ENCODE data around the gene PRKX. TPM values are rescaled to one million over a fixed set of nuclear protein-coding genes. Genes with fewer than 3 reads are reported as not detected.
"Not testable (repeated sequence)": the region's sequence is repeated elsewhere in the genome, so short reads cannot be mapped to it uniquely, and the experiment has no call there.

PRKX gene
- total RNA-seq, 2 donors from 2014 or later: 69.5 to 73.9 TPM

- Mint-ChIP-seq H3K36me3 (ENCODE audit: low read depth) (peaks cover 4% of the 10 kb centered on the region), H3K27me3 (no peaks in the 10 kb centered on the region), H3K4me1 (no peaks in the 10 kb centered on the region), H3K27ac (no peak overlapping the region), H3K4me3 (no peak overlapping the region)
- DNase-seq: no peak
- H3K9me3 ChIP-seq (ENCODE audit: control insufficient read depth, low read length, poor library complexity, severe bottlenecking): no peaks in the 10 kb centered on the region
- ATAC-seq: no peak
Measured at GRCh38 chrX:3576886-3577501, 136.5 kb downstream of the PRKX start.

- H3K27me3 Mint-ChIP-seq: no peaks in the 10 kb centered on the region
- ATAC-seq (no peak), DNase-seq (no peak)
- H3K27ac Mint-ChIP-seq: no peak overlapping the region
- H3K4me1 Mint-ChIP-seq: no peaks in the 10 kb centered on the region
- H3K9me3 ChIP-seq (ENCODE audit: control insufficient read depth, low read length, poor library complexity, severe bottlenecking): no peaks in the 10 kb centered on the region
- H3K36me3 Mint-ChIP-seq (ENCODE audit: low read depth): no peaks in the 10 kb centered on the region
- H3K4me3 Mint-ChIP-seq: no peak overlapping the region
Measured at GRCh38 chrX:3567686-3568085, 145.8 kb downstream of the PRKX start.

- Mint-ChIP-seq H3K4me1 (no peaks in the 10 kb centered on the region), H3K27ac (no peak overlapping the region), H3K36me3 (ENCODE audit: low read depth) (no peaks in the 10 kb centered on the region), H3K27me3 (no peaks in the 10 kb centered on the region), H3K4me3 (no peak overlapping the region)
- ATAC-seq (no peak), DNase-seq (no peak)
- H3K9me3 ChIP-seq (ENCODE audit: control insufficient read depth, low read length, poor library complexity, severe bottlenecking): no peaks in the 10 kb centered on the region
Measured at GRCh38 chrX:3563451-3563850, 150.0 kb downstream of the PRKX start.

- DNase-seq; H3K4me3 Mint-ChIP-seq; H3K4me1 Mint-ChIP-seq; H3K36me3 Mint-ChIP-seq (ENCODE audit: low read depth); H3K27me3 Mint-ChIP-seq; H3K9me3 ChIP-seq (ENCODE audit: control insufficient read depth, low read length, poor library complexity, severe bottlenecking); H3K27ac Mint-ChIP-seq; ATAC-seq: not testable (repeated sequence)
Measured at GRCh38 chrX:3560010-3560409, 153.4 kb downstream of the PRKX start.

Data from T-helper 17 cell (primary cell).